ENCODE data around the gene FAM181A.

The FAM181A gene

GRCh38 chr14:93909429-93910128 is 17.6 kb upstream of the FAM181A start:
- H3K27ac ChIP-seq (ENCODE audit: low read depth, low read length): no peak overlapping the region
- H3K9me3 ChIP-seq (ENCODE audit: insufficient read depth, low read length): no peaks in the 10 kb centered on the region
- H3K9me2 ChIP-seq (replicated peaks; ENCODE audit: insufficient read depth, low read length): no peaks in the 10 kb centered on the region
- no peak overlapping the region for H3K4me3 ChIP-seq (ENCODE audit: insufficient read depth, low read length, poor library complexity, severe bottlenecking)
- H3F3A ChIP-seq (ENCODE audit: insufficient read depth): no peaks in the 10 kb centered on the region
- H3K9ac ChIP-seq (ENCODE audit: low read length): no peak overlapping the region
- H3K79me2 ChIP-seq (ENCODE audit: insufficient read depth, low read length): no peaks in the 10 kb centered on the region
- H3K27me3 ChIP-seq (ENCODE audit: low read length): no peaks in the 10 kb centered on the region
- TF ChIP-seq EZH2phosphoT487 (conservative IDR thresholded peaks at IDR 0.05; ENCODE audit: low read length) (no peak), CTCF (IDR thresholded peaks at IDR 0.05; ENCODE audit: insufficient read depth, low read length, poor library complexity, severe bottlenecking) (no peak)
- no peaks in the 10 kb centered on the region for H4K20me1 ChIP-seq (ENCODE audit: low read depth, low read length)
- H2AFZ ChIP-seq (ENCODE audit: low read depth, low read length, severe bottlenecking): no peak overlapping the region
- no peak overlapping the region for H3K4me2 ChIP-seq (ENCODE audit: low read depth, low read length, poor library complexity, severe bottlenecking)
- no peaks in the 10 kb centered on the region for H3K36me3 ChIP-seq (ENCODE audit: low read length)

- no peak for TF ChIP-seq CTCF (IDR thresholded peaks at IDR 0.05; ENCODE audit: insufficient read depth, low read length, poor library complexity, severe bottlenecking)
- no peak for TF ChIP-seq EZH2phosphoT487 (conservative IDR thresholded peaks at IDR 0.05; ENCODE audit: low read length)
- no peak overlapping the region for H2AFZ ChIP-seq (ENCODE audit: low read depth, low read length, severe bottlenecking)
- H3K79me2 ChIP-seq (ENCODE audit: insufficient read depth, low read length): no peaks in the 10 kb centered on the region
- H3K4me2 ChIP-seq (ENCODE audit: low read depth, low read length, poor library complexity, severe bottlenecking): no peak overlapping the region
- H3F3A ChIP-seq (ENCODE audit: insufficient read depth): no peaks in the 10 kb centered on the region
- H3K27me3 ChIP-seq (ENCODE audit: low read length): no peaks in the 10 kb centered on the region
- no peaks in the 10 kb centered on the region for H3K9me2 ChIP-seq (replicated peaks; ENCODE audit: insufficient read depth, low read length)
- no peaks in the 10 kb centered on the region for H4K20me1 ChIP-seq (ENCODE audit: low read depth, low read length)
- no peaks in the 10 kb centered on the region for H3K36me3 ChIP-seq (ENCODE audit: low read length)
- H3K4me3 ChIP-seq (ENCODE audit: insufficient read depth, low read length, poor library complexity, severe bottlenecking): no peak overlapping the region
- no peak overlapping the region for H3K9ac ChIP-seq (ENCODE audit: low read length)
- H3K9me3 ChIP-seq (ENCODE audit: insufficient read depth, low read length): no peaks in the 10 kb centered on the region
- no peak overlapping the region for H3K27ac ChIP-seq (ENCODE audit: low read depth, low read length)
Observed at GRCh38 chr14:93911975-93912615, 15.0 kb upstream of the FAM181A start.

GRCh38 chr14:93912782-93913181 is 14.4 kb upstream of the FAM181A start:
- H4K20me1 ChIP-seq (ENCODE audit: low read depth, low read length): no peaks in the 10 kb centered on the region
- H3K27ac ChIP-seq (ENCODE audit: low read depth, low read length): no peak overlapping the region
- H2AFZ ChIP-seq (ENCODE audit: low read depth, low read length, severe bottlenecking): no peak overlapping the region
- no peak overlapping the region for H3K9ac ChIP-seq (ENCODE audit: low read length)
- no peaks in the 10 kb centered on the region for H3K27me3 ChIP-seq (ENCODE audit: low read length)
- H3F3A ChIP-seq (ENCODE audit: insufficient read depth): no peaks in the 10 kb centered on the region
- no peaks in the 10 kb centered on the region for H3K9me2 ChIP-seq (replicated peaks; ENCODE audit: insufficient read depth, low read length)
- no peaks in the 10 kb centered on the region for H3K79me2 ChIP-seq (ENCODE audit: insufficient read depth, low read length)
- H3K36me3 ChIP-seq (ENCODE audit: low read length): no peaks in the 10 kb centered on the region
- no peak for TF ChIP-seq CTCF (IDR thresholded peaks at IDR 0.05; ENCODE audit: insufficient read depth, low read length, poor library complexity, severe bottlenecking)
- no peak for TF ChIP-seq EZH2phosphoT487 (conservative IDR thresholded peaks at IDR 0.05; ENCODE audit: low read length)
- no peaks in the 10 kb centered on the region for H3K9me3 ChIP-seq (ENCODE audit: insufficient read depth, low read length)
- no peak overlapping the region for H3K4me2 ChIP-seq (ENCODE audit: low read depth, low read length, poor library complexity, severe bottlenecking)
- no peak overlapping the region for H3K4me3 ChIP-seq (ENCODE audit: insufficient read depth, low read length, poor library complexity, severe bottlenecking)
